ENCODE results near the gene PTPRK. TPM values are rescaled to one million over a fixed set of nuclear protein-coding genes. Genes with fewer than 3 reads are reported as not detected.

The PTPRK gene
- total RNA-seq, 2 experiments from 2014 or later: not detected

DNA sequence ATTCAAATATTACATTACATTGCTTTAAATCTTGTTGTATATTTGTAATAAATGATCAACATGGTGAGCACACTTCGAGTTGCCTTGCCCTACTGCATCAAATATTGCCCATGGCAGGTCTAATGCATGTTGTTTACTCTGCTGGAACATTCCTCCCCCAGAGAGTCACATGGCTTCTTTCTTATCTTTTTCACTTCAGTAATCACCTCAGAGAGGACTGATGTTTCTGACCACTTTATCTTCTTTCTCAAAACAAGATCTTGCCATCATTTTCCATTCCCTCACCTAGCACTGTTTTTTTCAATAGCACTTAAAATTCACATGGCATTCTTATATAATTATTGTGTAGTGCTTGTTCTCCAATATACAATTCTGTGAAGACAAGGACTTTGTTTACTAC, 376.1 kb downstream of the PTPRK start:
- intact Hi-C loops (cut with micrococcal nuclease; ENCODE audit: unreplicated experiment): no loop called here
- ChIA-PET POLR2A (no interaction called here), CTCF (ENCODE audit: unreplicated experiment) (no interaction called here)
- Histone ChIP-seq H3K79me2 (ENCODE audit: insufficient read depth, low read depth, low read length) (no peaks in the 10 kb centered on the region), H3K27ac (ENCODE audit: low read depth, low read length, poor library complexity, severe bottlenecking) (no peak overlapping the region), H3K36me3 (ENCODE audit: insufficient read depth, low read length) (no peaks in the 10 kb centered on the region), H3K9me2 (ENCODE audit: insufficient read depth, low read length) (no peaks in the 10 kb centered on the region), H3K4me1 (ENCODE audit: insufficient read depth, low read length, poor library complexity, severe bottlenecking) (no peaks in the 10 kb centered on the region), H2AFZ (ENCODE audit: low read length) (no peak overlapping the region), H3K9me3 (ENCODE audit: low read length) (no peaks in the 10 kb centered on the region), H4K20me1 (ENCODE audit: insufficient read depth, low read length) (no peaks in the 10 kb centered on the region), H3K4me3 (ENCODE audit: low read depth, low read length, poor library complexity, severe bottlenecking) (no peak overlapping the region), H3K4me2 (ENCODE audit: low read length) (no peak overlapping the region)
- TF ChIP-seq EZH2phosphoT487 (IDR thresholded peaks at IDR 0.05; ENCODE audit: borderline replicate concordance, low read depth, low read length): no peak
- TF ChIP-seq, protein P1, sequence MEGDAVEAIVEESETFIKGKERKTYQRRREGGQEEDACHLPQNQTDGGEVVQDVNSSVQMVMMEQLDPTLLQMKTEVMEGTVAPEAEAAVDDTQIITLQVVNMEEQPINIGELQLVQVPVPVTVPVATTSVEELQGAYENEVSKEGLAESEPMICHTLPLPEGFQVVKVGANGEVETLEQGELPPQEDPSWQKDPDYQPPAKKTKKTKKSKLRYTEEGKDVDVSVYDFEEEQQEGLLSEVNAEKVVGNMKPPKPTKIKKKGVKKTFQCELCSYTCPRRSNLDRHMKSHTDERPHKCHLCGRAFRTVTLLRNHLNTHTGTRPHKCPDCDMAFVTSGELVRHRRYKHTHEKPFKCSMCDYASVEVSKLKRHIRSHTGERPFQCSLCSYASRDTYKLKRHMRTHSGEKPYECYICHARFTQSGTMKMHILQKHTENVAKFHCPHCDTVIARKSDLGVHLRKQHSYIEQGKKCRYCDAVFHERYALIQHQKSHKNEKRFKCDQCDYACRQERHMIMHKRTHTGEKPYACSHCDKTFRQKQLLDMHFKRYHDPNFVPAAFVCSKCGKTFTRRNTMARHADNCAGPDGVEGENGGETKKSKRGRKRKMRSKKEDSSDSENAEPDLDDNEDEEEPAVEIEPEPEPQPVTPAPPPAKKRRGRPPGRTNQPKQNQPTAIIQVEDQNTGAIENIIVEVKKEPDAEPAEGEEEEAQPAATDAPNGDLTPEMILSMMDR (conservative IDR thresholded peaks at IDR 0.05; ENCODE audit: low read length): no peak
- no peak for DNase-seq (ENCODE audit: low spot score)
- BruUV-seq (replicated peaks): no TSS peak

DNA sequence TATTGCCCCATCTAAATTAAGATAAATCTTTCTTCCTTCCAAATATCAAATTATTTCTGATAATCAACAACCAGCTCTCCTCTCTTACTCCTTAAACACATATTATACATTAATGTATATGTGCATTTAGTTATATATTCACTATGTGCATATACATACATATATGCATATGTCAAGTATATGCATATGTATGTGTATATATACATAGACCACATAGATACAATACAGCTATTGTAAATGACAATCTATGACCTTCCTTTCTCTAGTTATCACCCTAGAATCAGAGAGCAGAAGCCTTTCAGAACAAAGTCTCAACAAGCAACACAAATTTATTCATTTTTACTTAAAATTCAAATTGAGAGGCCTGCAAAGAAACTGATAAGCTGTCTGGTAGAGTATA, 378.5 kb downstream of the PTPRK start:
- H3K36me3 ChIP-seq (ENCODE audit: insufficient read depth, low read length): no peaks in the 10 kb centered on the region
- H3K4me3 ChIP-seq (ENCODE audit: low read depth, low read length, poor library complexity, severe bottlenecking): no peak overlapping the region
- no peaks in the 10 kb centered on the region for H3K9me2 ChIP-seq (ENCODE audit: insufficient read depth, low read length)
- H3K4me2 ChIP-seq (ENCODE audit: low read length): no peak overlapping the region
- TF ChIP-seq EZH2phosphoT487 (IDR thresholded peaks at IDR 0.05; ENCODE audit: borderline replicate concordance, low read depth, low read length): no peak
- TF ChIP-seq, protein P1 (conservative IDR thresholded peaks at IDR 0.05; ENCODE audit: low read length): no peak
- POLR2A ChIA-PET: no interaction called here
- no peaks in the 10 kb centered on the region for H4K20me1 ChIP-seq (ENCODE audit: insufficient read depth, low read length)
- no peaks in the 10 kb centered on the region for H3K79me2 ChIP-seq (ENCODE audit: insufficient read depth, low read depth, low read length)
- no peak overlapping the region for H3K27ac ChIP-seq (ENCODE audit: low read depth, low read length, poor library complexity, severe bottlenecking)
- H3K4me1 ChIP-seq (ENCODE audit: insufficient read depth, low read length, poor library complexity, severe bottlenecking): no peaks in the 10 kb centered on the region
- BruUV-seq (replicated peaks): no TSS peak
- intact Hi-C loops (cut with micrococcal nuclease; ENCODE audit: unreplicated experiment): no loop called here
- no peaks in the 10 kb centered on the region for H3K9me3 ChIP-seq (ENCODE audit: low read length)
- DNase-seq (ENCODE audit: low spot score): no peak
- no peak overlapping the region for H2AFZ ChIP-seq (ENCODE audit: low read length)
- CTCF ChIA-PET (ENCODE audit: unreplicated experiment): no interaction called here

DNA sequence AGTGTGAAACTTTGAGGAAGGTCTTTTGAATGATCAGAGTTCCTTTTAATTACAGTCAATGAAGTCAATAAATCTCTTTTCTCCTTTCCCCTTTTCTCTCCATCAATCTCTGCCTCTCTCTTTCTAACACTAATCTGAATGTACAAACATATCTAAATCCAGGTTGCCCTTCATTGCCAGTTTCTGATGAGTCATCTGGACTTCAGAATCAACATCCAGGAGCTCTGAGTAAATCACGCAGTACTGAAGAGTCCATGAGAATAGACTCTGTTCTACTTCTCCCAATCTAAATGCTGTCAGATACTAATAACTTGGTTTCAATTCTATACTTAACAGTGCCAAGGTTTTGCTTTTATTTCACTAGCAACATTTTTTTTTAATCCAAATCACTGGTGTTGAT, 380.9 kb downstream of the PTPRK start:
- POLR2A ChIA-PET: interaction anchor here (0.9 kb wide), 1 partner anchor 127 kb away, joined by 3 read pairs; no protein-coding TSS in a partner anchor
- H2AFZ ChIP-seq (ENCODE audit: low read length): no peak overlapping the region
- no peak overlapping the region for H3K4me3 ChIP-seq (ENCODE audit: low read depth, low read length, poor library complexity, severe bottlenecking)
- CTCF ChIA-PET (ENCODE audit: unreplicated experiment): no interaction called here
- H3K79me2 ChIP-seq (ENCODE audit: insufficient read depth, low read depth, low read length): no peaks in the 10 kb centered on the region
- H4K20me1 ChIP-seq (ENCODE audit: insufficient read depth, low read length): no peaks in the 10 kb centered on the region
- BruUV-seq (replicated peaks): no TSS peak
- H3K9me2 ChIP-seq (ENCODE audit: insufficient read depth, low read length): no peaks in the 10 kb centered on the region
- DNase-seq (ENCODE audit: low spot score): no peak
- intact Hi-C loops (cut with micrococcal nuclease; ENCODE audit: unreplicated experiment): no loop called here
- TF ChIP-seq EZH2phosphoT487 (IDR thresholded peaks at IDR 0.05; ENCODE audit: borderline replicate concordance, low read depth, low read length): no peak
- TF ChIP-seq, protein P1 (conservative IDR thresholded peaks at IDR 0.05; ENCODE audit: low read length): no peak
- no peaks in the 10 kb centered on the region for H3K36me3 ChIP-seq (ENCODE audit: insufficient read depth, low read length)
- H3K9me3 ChIP-seq (ENCODE audit: low read length): no peaks in the 10 kb centered on the region
- no peak overlapping the region for H3K27ac ChIP-seq (ENCODE audit: low read depth, low read length, poor library complexity, severe bottlenecking)
- no peaks in the 10 kb centered on the region for H3K4me1 ChIP-seq (ENCODE audit: insufficient read depth, low read length, poor library complexity, severe bottlenecking)
- no peak overlapping the region for H3K4me2 ChIP-seq (ENCODE audit: low read length)
